ENCODE results near the gene UBR1. TPM values are rescaled to one million over a fixed set of nuclear protein-coding genes. Genes with fewer than 3 reads are reported as not detected.
"Not testable (repeated sequence)": the region's sequence is repeated elsewhere in the genome, so short reads cannot be mapped to it uniquely, and the experiment has no call there.

The UBR1 gene
- total RNA-seq, 1 donor, result 13.2 TPM

DNA sequence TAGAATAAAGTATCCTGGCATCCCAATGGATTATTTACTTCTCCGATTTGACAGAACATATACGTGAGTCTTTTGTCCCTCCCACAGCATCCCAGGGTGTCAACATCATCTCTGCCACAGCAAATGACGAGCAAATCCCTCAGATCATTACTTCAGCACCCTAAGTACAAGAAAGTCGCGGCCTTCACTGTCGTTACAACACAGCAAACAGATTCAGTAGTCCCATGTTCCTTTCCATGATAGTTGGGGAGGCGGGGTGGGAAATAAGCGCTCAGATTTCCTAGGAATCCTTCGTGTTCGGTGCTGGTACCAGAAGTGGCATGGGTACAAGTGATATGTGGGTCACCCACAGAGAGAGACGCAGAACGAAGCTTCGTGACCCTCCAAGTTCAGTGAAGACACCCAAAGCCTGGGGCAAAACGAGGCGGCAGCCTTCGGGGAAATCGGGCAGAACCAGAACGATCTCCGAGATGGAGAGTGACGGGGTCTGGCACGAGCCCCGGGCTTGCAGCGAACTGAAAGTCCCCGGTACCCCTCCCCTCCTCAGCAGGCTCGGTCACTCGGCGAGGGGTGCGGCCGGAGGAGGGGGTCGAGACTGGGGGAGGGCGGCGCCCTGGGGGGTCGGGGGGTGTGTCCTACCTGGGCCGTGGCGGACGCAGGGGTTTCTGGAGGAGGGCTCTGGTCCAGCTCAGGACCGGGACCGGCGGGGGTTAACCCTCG is 185.9 kb downstream of the UBR1 start:
- peak; percentile 5 to 62 (median 42) for DNase-seq (ENCODE audit: low read depth in 2 of 3, low spot score in 2 of 3)

DNA sequence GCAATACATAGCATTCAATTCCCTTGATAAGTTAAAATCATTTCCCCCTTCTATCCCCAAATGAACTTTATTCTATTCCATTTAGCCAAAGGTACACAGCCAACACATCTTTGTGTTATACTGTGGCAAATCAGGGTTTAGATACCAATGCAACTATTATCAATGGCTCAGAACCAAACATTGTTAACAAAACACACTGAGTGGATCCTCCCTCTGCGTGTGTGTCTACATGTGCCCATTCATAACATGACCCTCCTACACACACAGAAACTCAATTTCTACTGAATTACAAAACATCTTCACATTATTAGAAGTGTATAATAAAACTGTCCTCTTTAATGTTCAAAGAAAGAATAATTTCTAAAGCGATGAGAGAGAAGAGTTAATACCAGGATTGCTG is 186.5 kb downstream of the UBR1 start:
- DNase-seq (ENCODE audit: low read depth in 2 of 3, low spot score in 2 of 3), result no peak

- no peak for DNase-seq (ENCODE audit: low read depth in 2 of 3, low spot score in 2 of 3)
Measured at GRCh38 chr15:42918047-42918446, 187.8 kb downstream of the UBR1 start.

DNA sequence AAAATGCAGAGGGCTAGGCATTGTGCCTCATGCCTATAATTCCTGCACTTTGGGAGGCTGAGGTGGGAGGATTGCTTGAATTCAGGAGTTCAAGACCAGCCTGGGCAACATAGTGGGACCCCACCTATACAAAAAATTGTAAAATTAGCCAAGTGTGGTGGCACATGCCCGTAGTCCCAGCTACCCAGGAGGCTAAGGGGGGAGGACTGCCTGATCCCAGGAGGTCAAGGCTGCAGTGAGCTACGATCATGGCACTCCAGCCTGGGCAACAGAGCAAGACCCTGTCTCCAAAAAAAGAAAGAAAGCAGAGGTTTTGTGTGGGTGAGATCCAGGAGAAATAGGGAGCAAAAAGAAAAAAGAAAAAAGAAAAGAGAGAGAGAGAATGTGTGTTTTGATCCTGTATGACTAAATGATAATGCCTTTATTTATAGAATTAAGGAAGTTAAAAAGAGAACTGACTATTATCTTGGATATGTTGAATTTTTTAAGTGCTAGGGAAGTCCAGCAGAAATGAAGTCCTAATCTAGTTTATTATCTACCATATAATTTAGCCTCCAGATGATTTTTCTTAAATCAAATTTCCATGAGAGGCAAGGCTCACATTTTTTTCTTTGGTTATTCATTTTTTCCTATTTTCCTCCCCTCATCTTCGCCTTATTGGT is 190.1 kb downstream of the UBR1 start:
- no peak for DNase-seq (ENCODE audit: low read depth in 2 of 3, low spot score in 2 of 3)

- DNase-seq (ENCODE audit: low read depth in 2 of 3, low spot score in 2 of 3), result peak in 2 of 3 donors; percentile 14 to 22
Measured at GRCh38 chr15:42914728-42915497, 190.9 kb downstream of the UBR1 start.

GRCh38 chr15:42911058-42911592 is 194.7 kb downstream of the UBR1 start:
- DNase-seq (ENCODE audit: low read depth in 2 of 3, low spot score in 2 of 3), result no peak

- no peak for DNase-seq (ENCODE audit: low read depth in 2 of 3, low spot score in 2 of 3)
Measured at GRCh38 chr15:42908538-42908937, 197.3 kb downstream of the UBR1 start.

- no peak for DNase-seq (ENCODE audit: low read depth in 2 of 3, low spot score in 2 of 3)
Measured at GRCh38 chr15:42903388-42904324, 202.2 kb downstream of the UBR1 start.

- not testable (repeated sequence) for DNase-seq (ENCODE audit: low read depth in 2 of 3, low spot score in 2 of 3)
Measured at GRCh38 chr15:42893911-42894310, 211.9 kb downstream of the UBR1 start.

Small RNA genes within 50 kb of the gene (small RNA-seq; reads per million reads assigned to genes)
- gene AC068724.2, result not detected

Other genes starting within 250 kb of the UBR1 start
- gene TTBK2, start 185.3 kb downstream of the UBR1 start, total RNA-seq, result 9.7 TPM
- 16.4 TPM for gene TMEM62, start 27.5 kb upstream of the UBR1 start, total RNA-seq
- gene CCNDBP1, start 79.4 kb upstream of the UBR1 start, total RNA-seq, result 153 TPM
- 0.54 TPM for gene EPB42, start 115.0 kb upstream of the UBR1 start, total RNA-seq
- under 0.01 TPM for gene TGM5, start 160.9 kb upstream of the UBR1 start, total RNA-seq
- gene TGM7, start 196.2 kb upstream of the UBR1 start, total RNA-seq, result not detected
- gene LCMT2, start 224.5 kb upstream of the UBR1 start, total RNA-seq, result 5.7 TPM

All from hematopoietic multipotent progenitor cell (in vitro differentiated cells).